Stimulated activated CD4-positive, alpha-beta T cell treated with anti-CD3 and anti-CD28 coated beads, TNF-alpha, amount 100 ng/mL, for 4 hours (primary cell): ENCODE results near the gene MAP3K5.

ENCODE experiments used
- DNase-seq, 3 experiments: peaks; one replicate each; pipeline ENCODE4 v3.0.0-alpha.2; 2020; ENCODE audit warnings: low read depth in 3 of 3

The MAP3K5 gene

GRCh38 chr6:136750696-136751521 is 41.4 kb downstream of the MAP3K5 start:
- no peak for DNase-seq

DNA sequence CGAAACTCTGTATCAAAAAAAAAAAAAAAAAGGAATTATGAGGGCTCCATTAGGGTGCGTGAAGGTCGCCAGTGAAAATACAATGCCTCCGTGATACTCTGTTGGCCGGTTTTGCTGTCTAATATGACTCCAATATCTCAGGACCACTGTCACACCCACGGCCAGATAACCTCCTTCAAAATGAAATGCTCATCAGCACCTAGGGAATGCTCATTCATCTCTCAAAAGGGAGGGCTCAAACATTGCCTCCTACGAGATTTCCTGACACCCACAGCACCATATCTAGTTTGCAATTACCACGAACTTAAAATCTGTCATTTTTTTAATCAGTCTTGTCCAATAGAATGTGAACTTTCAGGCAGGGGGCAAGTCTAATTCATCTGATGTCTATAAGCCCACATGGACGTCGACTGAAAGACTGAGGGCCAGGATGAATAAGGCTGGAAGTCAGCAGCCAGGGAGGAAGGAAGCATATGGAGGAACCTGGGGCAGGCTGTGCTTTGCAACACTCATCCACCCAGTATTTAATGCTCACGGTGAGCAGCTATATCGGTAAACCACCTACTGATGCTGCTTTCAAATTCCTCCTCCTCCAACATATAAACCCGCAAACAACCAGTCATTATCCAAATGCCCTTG is 42.8 kb downstream of the MAP3K5 start:
- no peak for DNase-seq

- no peak for DNase-seq
These were observed 44.8 kb downstream of the MAP3K5 start for GRCh38 chr6:136747507-136747906.

DNA sequence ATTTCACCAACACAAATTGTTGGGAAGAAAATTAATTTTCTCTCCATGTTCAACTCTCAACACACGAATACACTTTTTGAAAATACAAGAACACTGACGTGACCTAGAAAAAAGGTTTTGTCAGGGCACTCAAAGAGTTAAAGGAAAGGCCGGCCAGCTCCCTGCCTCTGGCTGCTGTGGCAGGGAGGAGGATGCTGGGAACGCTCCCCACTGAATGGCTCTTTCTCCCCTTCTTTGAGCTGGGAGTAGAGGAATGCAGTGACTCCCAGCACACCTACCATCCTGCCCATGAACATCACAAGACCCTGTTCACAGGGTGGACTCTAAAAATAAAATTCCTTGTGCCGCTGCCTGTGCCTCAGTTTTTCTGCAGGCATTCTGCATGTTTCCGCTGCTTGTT is 47.0 kb downstream of the MAP3K5 start:
- no peak for DNase-seq

DNA sequence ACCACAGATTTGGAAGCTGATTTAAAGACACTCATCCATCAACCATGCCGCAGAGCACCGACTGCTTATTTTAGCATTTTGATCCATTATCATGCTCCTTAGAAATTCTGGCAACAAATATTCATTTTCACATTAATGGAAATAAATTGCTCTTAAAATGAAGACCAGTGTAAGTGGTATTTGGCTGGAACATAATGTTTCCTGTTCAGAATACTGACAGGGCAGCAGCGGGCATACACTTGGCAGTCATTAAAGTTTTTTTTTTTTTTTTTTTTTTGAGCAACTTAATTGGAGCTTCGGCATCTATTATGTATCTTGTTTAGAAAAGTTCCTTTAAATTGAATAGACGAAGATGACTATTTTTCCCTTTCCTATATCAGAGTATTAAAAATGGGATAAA is 47.4 kb downstream of the MAP3K5 start:
- no peak for DNase-seq

- no peak for DNase-seq
These were observed 50.2 kb downstream of the MAP3K5 start for GRCh38 chr6:136742125-136742524.

- no peak for DNase-seq
These were observed 52.0 kb downstream of the MAP3K5 start for GRCh38 chr6:136740050-136740974.

GRCh38 chr6:136739501-136739900 is 52.8 kb downstream of the MAP3K5 start:
- no peak for DNase-seq

DNA sequence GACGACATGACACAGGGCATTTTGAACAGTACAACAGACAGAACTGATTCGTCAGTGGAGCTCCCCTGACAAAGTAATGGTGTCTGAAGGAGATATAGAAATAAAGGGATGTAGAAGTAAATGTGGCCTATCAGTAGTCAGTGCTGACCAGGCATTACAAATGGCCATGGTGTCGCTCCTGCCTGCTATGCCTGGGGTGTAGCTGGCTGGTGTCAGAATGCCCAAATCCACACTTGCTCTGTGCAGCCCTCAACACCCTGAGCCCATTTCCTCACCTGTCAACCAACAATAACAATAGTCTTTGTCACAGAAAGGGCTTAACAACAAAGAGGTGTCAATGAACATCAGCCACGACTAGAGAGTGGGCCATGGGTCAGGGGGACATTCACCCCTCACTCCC is 53.2 kb downstream of the MAP3K5 start:
- no peak for DNase-seq

DNA sequence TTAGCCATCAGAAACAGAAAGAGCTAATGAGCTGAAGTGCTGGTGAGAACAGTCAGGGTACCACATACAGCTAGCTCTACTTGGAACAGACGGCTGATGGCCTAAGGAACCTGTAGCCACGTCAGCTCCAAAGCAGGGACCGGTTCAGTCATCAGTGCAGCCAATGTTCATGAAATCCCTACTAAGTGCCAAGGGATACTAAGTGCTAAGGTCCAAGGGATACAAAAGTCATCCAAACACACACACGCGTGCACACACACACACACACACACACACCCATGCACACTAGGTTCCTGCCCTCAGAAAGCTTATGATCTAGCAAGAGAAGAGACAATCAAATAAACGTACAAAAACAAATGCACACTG is 53.6 kb downstream of the MAP3K5 start:
- DNase-seq = no peak

GRCh38 chr6:136737871-136738691 is 54.2 kb downstream of the MAP3K5 start:
- no peak for DNase-seq

- no peak for DNase-seq
These were observed 54.9 kb downstream of the MAP3K5 start for GRCh38 chr6:136737374-136737844.

DNA sequence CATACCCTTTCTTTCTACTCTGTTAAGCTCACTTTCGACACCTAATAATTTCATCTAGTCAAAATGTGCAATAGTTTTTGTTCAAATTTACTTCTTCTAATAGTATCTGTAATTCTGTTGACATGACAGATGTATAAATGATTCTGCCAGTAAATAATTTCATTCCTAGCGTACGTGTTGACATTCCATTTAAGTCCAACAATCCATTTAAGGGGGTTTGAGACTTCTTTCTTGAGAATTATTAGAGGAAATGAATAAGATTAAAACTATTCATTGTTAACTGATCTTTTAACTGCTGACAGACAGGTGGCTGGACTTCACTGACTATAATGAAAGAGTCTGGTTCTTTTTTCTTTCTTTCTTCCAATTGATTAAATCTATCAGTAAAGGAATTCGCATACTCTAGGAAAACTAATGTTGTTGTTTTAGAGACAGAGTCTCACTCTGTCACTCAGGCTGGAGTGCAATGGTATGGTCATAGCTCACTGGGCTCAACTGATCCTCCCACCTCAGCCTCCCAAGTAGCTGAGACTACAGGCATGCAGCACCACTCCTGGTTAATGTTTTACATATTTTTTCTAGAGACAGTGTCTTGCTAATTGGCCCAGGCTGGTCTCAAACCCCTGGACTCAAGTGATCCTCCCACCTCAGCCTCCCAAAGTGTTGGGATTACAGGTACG is 55.9 kb downstream of the MAP3K5 start:
- no peak for DNase-seq

DNA sequence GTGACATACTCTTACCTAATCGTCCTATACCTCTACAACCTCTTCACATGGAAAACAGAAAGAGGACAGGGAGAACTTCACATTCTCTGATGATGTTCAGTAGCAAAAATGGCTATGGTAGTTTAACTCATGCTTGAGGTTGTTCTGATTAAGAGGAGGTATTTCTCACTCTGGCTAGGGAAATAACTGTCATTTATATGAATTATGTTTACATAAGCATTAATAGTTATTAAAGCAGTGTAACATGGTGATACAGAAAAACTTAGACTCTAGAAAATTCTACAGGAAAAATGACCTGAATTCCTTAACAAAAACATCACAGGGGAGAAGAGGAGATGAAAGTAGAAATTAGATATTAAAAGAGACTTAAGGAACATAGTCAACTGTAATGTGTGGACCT is 57.3 kb downstream of the MAP3K5 start:
- no peak for DNase-seq

DNA sequence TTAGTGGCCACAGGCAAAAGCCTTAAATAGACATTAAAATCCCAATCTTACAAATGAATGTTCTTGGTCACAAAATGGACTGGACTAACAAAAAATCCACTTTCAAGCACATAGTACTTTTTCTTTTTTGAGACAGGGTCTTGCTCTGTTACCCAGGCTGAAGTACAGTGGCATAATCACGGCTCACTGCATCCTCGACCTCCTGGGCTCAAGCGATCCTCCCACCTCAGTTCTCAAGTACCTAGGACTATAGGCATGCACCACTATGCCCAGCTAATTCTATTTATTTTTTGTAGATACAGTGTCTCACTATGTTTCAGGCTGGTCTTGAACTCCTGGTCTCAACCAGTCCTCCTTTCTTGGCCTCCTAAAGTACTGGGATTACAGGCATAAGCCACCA is 59.4 kb downstream of the MAP3K5 start:
- no peak for DNase-seq

GRCh38 chr6:136729832-136730231 is 62.4 kb downstream of the MAP3K5 start:
- DNase-seq = no peak

GRCh38 chr6:136728976-136729515 is 63.2 kb downstream of the MAP3K5 start:
- DNase-seq = no peak

GRCh38 chr6:136728033-136728939 is 64.0 kb downstream of the MAP3K5 start:
- no peak for DNase-seq

DNA sequence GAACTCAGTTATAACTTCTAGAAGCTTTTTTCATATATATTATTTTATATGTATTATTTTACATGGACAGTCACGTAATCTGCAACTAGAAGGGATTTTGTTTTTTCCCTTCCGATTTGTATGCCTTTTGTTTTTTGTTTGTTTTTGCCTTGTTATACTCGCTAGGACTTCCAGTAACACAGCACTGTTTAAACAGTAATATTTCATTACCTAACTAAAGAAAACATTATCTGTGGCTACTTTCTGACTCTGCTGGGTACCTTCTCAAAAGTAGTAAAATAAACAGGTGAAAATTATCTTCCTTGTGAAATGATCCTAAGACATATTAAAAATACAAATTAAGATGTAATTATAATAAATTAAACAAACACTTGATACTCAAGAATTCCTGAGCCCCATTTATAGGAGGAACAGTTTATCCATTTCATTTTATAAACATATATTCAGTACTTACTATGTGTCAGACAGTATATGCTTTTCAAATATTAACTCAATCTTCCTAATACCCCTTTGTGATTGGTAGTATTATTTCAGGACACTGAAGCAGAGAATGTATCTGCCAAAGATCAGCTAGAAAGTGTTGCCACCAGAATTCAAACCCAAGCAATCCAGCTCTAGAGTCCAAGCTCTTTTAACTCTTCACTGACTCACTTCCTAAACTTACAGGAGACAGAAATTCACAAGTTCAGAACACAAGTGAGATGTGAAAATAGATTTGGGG is 65.3 kb downstream of the MAP3K5 start:
- DNase-seq = no peak
